GM18873 (cell line): ENCODE measurements around the gene PTK7.
A peak's percentile ranks its signal among the peaks of the same experiment; 100 is the strongest.

Source experiments
- ATAC-seq: cut with Tn5 transposase; IDR thresholded peaks from one replicate; pipeline ENCODE4 v1.9.1; 2021; ENCODE audit warnings: mild to moderate bottlenecking, moderate library complexity, moderate number of reproducible peaks; ENCODE audit not compliant: unreplicated experiment, low FRiP score

The PTK7 gene

GRCh38 chr6:43141644-43142043 lies 65.5 kb downstream of the PTK7 start:
- no peak for ATAC-seq

GRCh38 chr6:43142101-43142500 lies 66.0 kb downstream of the PTK7 start:
- ATAC-seq: no peak

GRCh38 chr6:43143235-43144128 lies 67.4 kb downstream of the PTK7 start:
- ATAC-seq: no peak

GRCh38 chr6:43144879-43145278 lies 68.8 kb downstream of the PTK7 start:
- ATAC-seq: no peak

- ATAC-seq: no peak
These were observed 70.1 kb downstream of the PTK7 start for GRCh38 chr6:43146261-43146660.

GRCh38 chr6:43146709-43147688 lies 70.9 kb downstream of the PTK7 start:
- no peak for ATAC-seq

- no peak for ATAC-seq
These were observed 71.8 kb downstream of the PTK7 start for GRCh38 chr6:43147691-43148477.

- no peak for ATAC-seq
These were observed 73.2 kb downstream of the PTK7 start for GRCh38 chr6:43149265-43149664.

- ATAC-seq: no peak
These were observed 74.1 kb downstream of the PTK7 start for GRCh38 chr6:43150051-43150751.

- ATAC-seq: no peak
These were observed 83.5 kb downstream of the PTK7 start for GRCh38 chr6:43159599-43159998.

- ATAC-seq: no peak
These were observed 87.8 kb downstream of the PTK7 start for GRCh38 chr6:43163899-43164298.

GRCh38 chr6:43170417-43170930 lies 94.4 kb downstream of the PTK7 start:
- ATAC-seq: no peak

GRCh38 chr6:43170931-43171706 lies 95.0 kb downstream of the PTK7 start, which contains the start of gene SRF:
SRF (plus strand) TSS chr6:43171269; CDS start chr6:43171657, 388 bp downstream.
- ATAC-seq: peak; percentile 41

- no peak for ATAC-seq
These were observed 95.6 kb downstream of the PTK7 start for GRCh38 chr6:43171707-43172103.

- no peak for ATAC-seq
These were observed 96.2 kb downstream of the PTK7 start for GRCh38 chr6:43172104-43173007.

- no peak for ATAC-seq
These were observed 97.6 kb downstream of the PTK7 start for GRCh38 chr6:43173591-43174262.
